HG03103 (cell line): ENCODE data around the gene NPAS1.
A peak's percentile ranks its signal among the peaks of the same experiment; 100 is the strongest.

Experiments used
- ATAC-seq: cut with Tn5 transposase; IDR thresholded peaks from one replicate; pipeline ENCODE4 v1.9.1; 2021; ENCODE audit warnings: low read depth; ENCODE audit not compliant: unreplicated experiment

The NPAS1 gene

GRCh38 chr19:47018923-47019322 is 714 bp upstream of the NPAS1 start:
- no peak for ATAC-seq

GRCh38 chr19:47020132-47020805 is 632 bp downstream of the NPAS1 start:
- ATAC-seq: no peak

GRCh38 chr19:47020992-47021496 is 1.4 kb downstream of the NPAS1 start:
- ATAC-seq: no peak

- ATAC-seq: no peak
Observed at GRCh38 chr19:47021536-47022139, 2.0 kb downstream of the NPAS1 start.

GRCh38 chr19:47022140-47022536 is 2.5 kb downstream of the NPAS1 start:
- ATAC-seq: no peak

- no peak for ATAC-seq
Observed at GRCh38 chr19:47022541-47023447, 3.2 kb downstream of the NPAS1 start.

- no peak for ATAC-seq
Observed at GRCh38 chr19:47023448-47023794, 3.8 kb downstream of the NPAS1 start.

- no peak for ATAC-seq
Observed at GRCh38 chr19:47024502-47024901, 4.9 kb downstream of the NPAS1 start.

GRCh38 chr19:47026156-47026555 is 6.5 kb downstream of the NPAS1 start:
- no peak for ATAC-seq

GRCh38 chr19:47026889-47027288 is 7.3 kb downstream of the NPAS1 start:
- ATAC-seq: no peak

GRCh38 chr19:47027586-47028088 is 8.0 kb downstream of the NPAS1 start:
- no peak for ATAC-seq

GRCh38 chr19:47028195-47028601 is 8.6 kb downstream of the NPAS1 start:
- ATAC-seq: no peak

- no peak for ATAC-seq
Observed at GRCh38 chr19:47032171-47032811, 12.7 kb downstream of the NPAS1 start.

- ATAC-seq: peak; percentile 82
Observed at GRCh38 chr19:47035127-47036096, 15.8 kb downstream of the NPAS1 start.

- peak; percentile 17 for ATAC-seq
Observed at GRCh38 chr19:47036097-47036651, 16.5 kb downstream of the NPAS1 start.

- ATAC-seq: no peak
Observed at GRCh38 chr19:47037766-47038165, 18.1 kb downstream of the NPAS1 start.

GRCh38 chr19:47039239-47039874 is 19.7 kb downstream of the NPAS1 start:
- no peak for ATAC-seq

GRCh38 chr19:47040869-47041268 is 21.2 kb downstream of the NPAS1 start:
- ATAC-seq: no peak
